Naive thymus-derived CD4-positive, alpha-beta T cell (primary cell): ENCODE data around the gene AUH. TPM values are rescaled to one million over a fixed set of nuclear protein-coding genes. Genes with fewer than 3 reads are reported as not detected.

Experiments used
- polyA plus RNA-seq, 2 donors: library from polyadenylated mRNA; unstranded; fragments of 300-500 nt; fragmentation: Illumina TruSeq; gene quantifications; one replicate each; pipeline ENCODE4 v1.2.3, GENCODE V29; 2021
- total RNA-seq, 6 experiments: library from RNA in 5 of 6; stranded (reverse) in 5 of 6; gene quantifications; 1 replicate in 5 of 6; 2 replicates in 1 of 6; pipeline ENCODE4 v1.2.3 and lab custom pipeline; 2021 to 2026

AUH gene
- total and polyA plus RNA-seq, 7 experiments from 2014 or later = 11.6 to 30.1 (median 17.8) TPM

Other genes with a start within 250 kb of the AUH start
- gene NFIL3, start 61.9 kb upstream of the AUH start, total RNA-seq = 10 to 100 TPM in 3 of 5 experiments, 1 to 10 TPM in 2; 3.1 to 81.1 (median 32.5) TPM
- gene NFIL3, start 61.9 kb upstream of the AUH start, polyA plus RNA-seq = 1 to 10 TPM in 1 of 2 donors, under 1 TPM in 1; 0.33 to 1.3 TPM